HEK293 (cell line): ENCODE measurements around the gene RO60.

Experiments used
- FEZF1 ChIP-seq: fragments of 450-650 bp; formaldehyde crosslinking; IDR thresholded peaks from 2 replicates; pipeline ENCODE4 v1.5.1; 2016; ENCODE audit warnings: missing biosample characterization, missing genetic modification characterization
- HOXA7 ChIP-seq: sonication (generic); formaldehyde crosslinking; IDR thresholded peaks from 2 replicates; pipeline ENCODE4 v1.8.1; 2022; ENCODE audit warnings: missing genetic modification reagents, borderline replicate concordance
- REST ChIP-seq: fragments of 450-650 bp; formaldehyde crosslinking; IDR thresholded peaks from 2 replicates; pipeline ENCODE4 v1.5.1; 2016; ENCODE audit warnings: missing biosample characterization, missing genetic modification characterization
- SALL2 ChIP-seq: fragments of 450-650 bp; formaldehyde crosslinking; IDR thresholded peaks from 2 replicates; pipeline ENCODE4 v1.5.0; 2017; ENCODE audit warnings: missing biosample characterization, mild to moderate bottlenecking, missing genetic modification characterization, borderline replicate concordance
- ZNF416 ChIP-seq: fragments of 450-650 bp; formaldehyde crosslinking; IDR thresholded peaks from 2 replicates; pipeline ENCODE4 v1.5.1; 2016; ENCODE audit warnings: missing biosample characterization, missing genetic modification characterization
- ZNF530 ChIP-seq: fragments of 450-650 bp; formaldehyde crosslinking; IDR thresholded peaks from 2 replicates; pipeline ENCODE4 v1.5.1; 2016; ENCODE audit warnings: low read depth, missing biosample characterization, missing genetic modification characterization
- ZNF600 ChIP-seq: fragments of 450-650 bp; formaldehyde crosslinking; IDR thresholded peaks from 2 replicates; pipeline ENCODE4 v1.5.1; 2016; ENCODE audit warnings: missing biosample characterization, missing genetic modification characterization

GRCh38 chr1:193077991-193078390 is 18.6 kb downstream of the RO60 start:
- no peak for TF ChIP-seq FEZF1 (tag by site-specific recombination)
- TF ChIP-seq SALL2 (tag by site-specific recombination): no peak
- no peak for TF ChIP-seq ZNF416 (tag by site-specific recombination)
- TF ChIP-seq HOXA7: no peak
- TF ChIP-seq ZNF530 (tag by site-specific recombination): no peak
- TF ChIP-seq ZNF600: no peak
- TF ChIP-seq REST (tag by site-specific recombination): no peak
